Measurements from ENCODE around the gene TPRA1.
"Not testable (repeated sequence)": the region's sequence is repeated elsewhere in the genome, so short reads cannot be mapped to it uniquely, and the experiment has no call there.

TPRA1 gene

GRCh38 chr3:127536830-127537812 is 53.4 kb downstream of the TPRA1 start:
- no peak for DNase-seq (ENCODE audit: low spot score)

GRCh38 chr3:127535901-127536829 is 54.4 kb downstream of the TPRA1 start:
- no peak for DNase-seq (ENCODE audit: low spot score)

- no peak for DNase-seq (ENCODE audit: low spot score)
These were observed 55.3 kb downstream of the TPRA1 start for GRCh38 chr3:127535106-127535785.

GRCh38 chr3:127534564-127534963 is 56.0 kb downstream of the TPRA1 start:
- DNase-seq (ENCODE audit: low spot score) = no peak

- DNase-seq (ENCODE audit: low spot score) = no peak
These were observed 56.4 kb downstream of the TPRA1 start for GRCh38 chr3:127534161-127534451.

GRCh38 chr3:127532561-127533203 is 57.9 kb downstream of the TPRA1 start:
- DNase-seq (ENCODE audit: low spot score) = no peak

- no peak for DNase-seq (ENCODE audit: low spot score)
These were observed 58.7 kb downstream of the TPRA1 start for GRCh38 chr3:127531821-127532220.

- DNase-seq (ENCODE audit: low spot score) = not testable (repeated sequence)
These were observed 59.7 kb downstream of the TPRA1 start for GRCh38 chr3:127530863-127531262.

- no peak for DNase-seq (ENCODE audit: low spot score)
These were observed 61.0 kb downstream of the TPRA1 start for GRCh38 chr3:127529346-127530188.

- DNase-seq (ENCODE audit: low spot score) = no peak
These were observed 65.2 kb downstream of the TPRA1 start for GRCh38 chr3:127525373-127525772.

- no peak for DNase-seq (ENCODE audit: low spot score)
These were observed 66.1 kb downstream of the TPRA1 start for GRCh38 chr3:127524296-127524896.

Measured in CD4-positive, alpha-beta T cell treated with Interleukin-6 at 100 ng/mL for 8 hours (primary cell).